ENCODE results near the gene MAGEA2B.
"Not testable (repeated sequence)": the region's sequence is repeated elsewhere in the genome, so short reads cannot be mapped to it uniquely, and the experiment has no call there.

MAGEA2B gene

GRCh38 chrX:152713815-152714787, at the start of gene MAGEA2B:
Gene MAGEA2B (plus strand): TSS chrX:152714628. CDS start chrX:152717107, 2,479 bp downstream.
- not testable (repeated sequence) for DNase-seq (ENCODE audit: low spot score)

GRCh38 chrX:152674135-152674534, 40.3 kb upstream of the MAGEA2B start:
- no peak for DNase-seq (ENCODE audit: low spot score)

- not testable (repeated sequence) for DNase-seq (ENCODE audit: low spot score)
Measured at GRCh38 chrX:152674652-152675051, 39.8 kb upstream of the MAGEA2B start.

- not testable (repeated sequence) for DNase-seq (ENCODE audit: low spot score)
Measured at GRCh38 chrX:152681012-152681411, 33.4 kb upstream of the MAGEA2B start.

- DNase-seq (ENCODE audit: low spot score) = not testable (repeated sequence)
Measured at GRCh38 chrX:152697952-152698931, 16.2 kb upstream of the MAGEA2B start, which contains the start of gene MAGEA3. Gene MAGEA3 (plus strand): TSS chrX:152698794. CDS start chrX:152700833, 2,039 bp downstream.

- DNase-seq (ENCODE audit: low spot score) = not testable (repeated sequence)
Measured at GRCh38 chrX:152700390-152700789, 14.0 kb upstream of the MAGEA2B start.

GRCh38 chrX:152706500-152706899, 7.9 kb upstream of the MAGEA2B start:
- DNase-seq (ENCODE audit: low spot score) = not testable (repeated sequence)

GRCh38 chrX:152709173-152709572, 5.3 kb upstream of the MAGEA2B start, which contains the start of gene CSAG2:
Gene CSAG2 (minus strand): TSS chrX:152709273. CDS start chrX:152709112, 161 bp downstream.
- not testable (repeated sequence) for DNase-seq (ENCODE audit: low spot score)

- DNase-seq (ENCODE audit: low spot score) = not testable (repeated sequence)
Measured at GRCh38 chrX:152713195-152713594, 1.2 kb upstream of the MAGEA2B start.

GRCh38 chrX:152725409-152725808, 11.0 kb downstream of the MAGEA2B start:
- DNase-seq (ENCODE audit: low spot score) = no peak

GRCh38 chrX:152733261-152733975, 19.0 kb downstream of the MAGEA2B start, which contains the start of the genes CSAG1 and MAGEA12:
Gene CSAG1 (minus strand): TSS chrX:152733721. CDS start chrX:152732460, 1,261 bp downstream.
Gene MAGEA12 (plus strand): TSS chrX:152733757. CDS start chrX:152736162, 2,405 bp downstream.
- no peak for DNase-seq (ENCODE audit: low spot score)

- DNase-seq (ENCODE audit: low spot score) = not testable (repeated sequence)
Measured at GRCh38 chrX:152734143-152734858, 19.9 kb downstream of the MAGEA2B start.

GRCh38 chrX:152735101-152735500, 20.7 kb downstream of the MAGEA2B start:
- no peak for DNase-seq (ENCODE audit: low spot score)

- DNase-seq (ENCODE audit: low spot score) = no peak
Measured at GRCh38 chrX:152735860-152736511, 21.6 kb downstream of the MAGEA2B start.

GRCh38 chrX:152736528-152736927, 22.1 kb downstream of the MAGEA2B start:
- not testable (repeated sequence) for DNase-seq (ENCODE audit: low spot score)

- DNase-seq (ENCODE audit: low spot score) = no peak
Measured at GRCh38 chrX:152738560-152738959, 24.1 kb downstream of the MAGEA2B start.

GRCh38 chrX:152753686-152754650, 39.5 kb downstream of the MAGEA2B start, which contains the start of gene MAGEA2:
Gene MAGEA2 (minus strand): TSS chrX:152753842. CDS start chrX:152751363, 2,479 bp downstream.
- not testable (repeated sequence) for DNase-seq (ENCODE audit: low spot score)

GRCh38 chrX:152754871-152755270, 40.4 kb downstream of the MAGEA2B start:
- not testable (repeated sequence) for DNase-seq (ENCODE audit: low spot score)

Data from NAMALWA (cell line).